Liver (tissue), 9 donors: ENCODE measurements around the gene SHF. TPM values are rescaled to one million over a fixed set of nuclear protein-coding genes. Genes with fewer than 3 reads are reported as not detected.

Source experiments
- DNase-seq: peaks from one replicate; pipeline ENCODE4 v3.0.0-alpha.2; 2017; ENCODE audit warnings: low spot score
- H3K27ac ChIP-seq, 2 donors: one replicate each; pipeline ENCODE4 v1.7.0; 2013; ENCODE audit warnings: inconsistent platforms in 2 of 2, low read length in 2 of 2, control low read depth in 1 of 2, low read depth in 1 of 2, mild to moderate bottlenecking in 1 of 2
- H3K27me3 ChIP-seq, 4 donors: one replicate each; pipeline versions ENCODE4 v1.6.1 to v1.7.0; 2013; ENCODE audit warnings: low read length in 3 of 4, inconsistent platforms in 1 of 4, mild to moderate bottlenecking in 1 of 4, moderate library complexity in 1 of 4; ENCODE audit not compliant: control insufficient read depth in 4 of 4, insufficient read depth in 4 of 4
- H3K36me3 ChIP-seq, 4 donors: one replicate each; pipeline versions ENCODE4 v1.6.1 to v1.7.0; 2013; ENCODE audit warnings: low read length in 3 of 4, mild to moderate bottlenecking in 3 of 4, low read depth in 1 of 4, moderate library complexity in 1 of 4; ENCODE audit not compliant: control insufficient read depth in 4 of 4, insufficient read depth in 3 of 4
- H3K4me1 ChIP-seq, 4 donors: one replicate each; pipeline versions ENCODE4 v1.6.1 to v1.7.0; 2013; ENCODE audit warnings: low read length in 3 of 4, mild to moderate bottlenecking in 3 of 4, moderate library complexity in 1 of 4; ENCODE audit not compliant: control insufficient read depth in 4 of 4, insufficient read depth in 4 of 4
- H3K4me3 ChIP-seq, 3 donors: one replicate each; pipeline versions ENCODE4 v1.6.1 to v1.7.0; 2013; ENCODE audit warnings: low read length in 3 of 3, control low read depth in 1 of 3, low read depth in 1 of 3, mild to moderate bottlenecking in 1 of 3
- H3K9ac ChIP-seq, 2 donors: one replicate each; pipeline ENCODE4 v1.7.0; 2013; ENCODE audit warnings: low read length in 2 of 2, mild to moderate bottlenecking in 2 of 2, moderate library complexity in 2 of 2, control low read depth in 1 of 2, low read depth in 1 of 2
- H3K9me3 ChIP-seq, 4 donors: one replicate each; pipeline versions ENCODE4 v1.6.1 to v1.7.0; 2013; ENCODE audit warnings: low read length in 3 of 4; ENCODE audit not compliant: control insufficient read depth in 4 of 4
- FOXA1 ChIP-seq: IDR thresholded peaks from 2 replicates; pipeline ENCODE4 v1.6.1; 2016; ENCODE audit warnings: antibody characterized with exemption
- GABPA ChIP-seq, 2 donors: IDR thresholded peaks in 1 of 2; conservative IDR thresholded peaks in 1 of 2; 2 replicates each; pipeline ENCODE4 v1.6.1; 2016; ENCODE audit warnings: antibody characterized with exemption in 2 of 2, mild to moderate bottlenecking in 1 of 2, moderate library complexity in 1 of 2
- NR2F2 ChIP-seq: IDR thresholded peaks from 2 replicates; pipeline ENCODE4 v1.6.1; 2016; ENCODE audit warnings: antibody characterized with exemption
- SP1 ChIP-seq: IDR thresholded peaks from 2 replicates; pipeline ENCODE4 v1.6.1; 2018; ENCODE audit warnings: antibody characterized with exemption, mild to moderate bottlenecking
- YY1 ChIP-seq: IDR thresholded peaks from 2 replicates; pipeline ENCODE4 v1.6.1; 2016; ENCODE audit warnings: antibody characterized with exemption, mild to moderate bottlenecking
- WGBS: extraction: QIAGEN DNeasy Blood & Tissue Kit; methylation state at CpG from one replicate; pipeline ENCODE4 v1.1.7; 2013; 5-methylcytosine and 5-hydroxymethylcytosine counted together
- polyA plus RNA-seq, 2 donors: library from polyadenylated mRNA; stranded (reverse) in 1 of 2; unstranded in 1 of 2; fragments of 200-250 nt in 1 of 2; fragments of >200 nt in 1 of 2; fragmentation: Nextera tagmentation in 1 of 2; extraction: Ambion mirVana in 1 of 2; gene quantifications; one replicate each; pipeline versions ENCODE4 v1.2.1 to v1.2.3, GENCODE V29; 2013 to 2015
- total RNA-seq, 2 donors: library from RNA; depleted of rRNA; stranded (reverse); fragments of >200 nt; gene quantifications; one replicate each; pipeline ENCODE4 v1.2.3, GENCODE V29; 2014
- TF ChIP-seq, protein P1 (sequence below): fragments of 150-350 bp; IDR thresholded peaks from 2 replicates; pipeline ENCODE4 v1.5.1; 2017; ENCODE audit warnings: improper control_type of control experiment, low read depth, low read length; ENCODE audit not compliant: missing input control
- TF ChIP-seq, protein P2 (sequence below): IDR thresholded peaks from 2 replicates; pipeline ENCODE4 v1.6.1; 2016; ENCODE audit warnings: antibody characterized with exemption
- TF ChIP-seq, protein P3 (sequence below): IDR thresholded peaks from 2 replicates; pipeline ENCODE4 v1.6.1; 2016; ENCODE audit warnings: antibody characterized with exemption, mild to moderate bottlenecking
- donor health status: healthy.
- donor health status: healthy.
- donor health status: healthy.
- donor health status: healthy.
- donor health status: healthy.

Gene SHF
- total and polyA plus RNA-seq, 4 donors: 4.7 to 15.7 (median 10.1) TPM

DNA sequence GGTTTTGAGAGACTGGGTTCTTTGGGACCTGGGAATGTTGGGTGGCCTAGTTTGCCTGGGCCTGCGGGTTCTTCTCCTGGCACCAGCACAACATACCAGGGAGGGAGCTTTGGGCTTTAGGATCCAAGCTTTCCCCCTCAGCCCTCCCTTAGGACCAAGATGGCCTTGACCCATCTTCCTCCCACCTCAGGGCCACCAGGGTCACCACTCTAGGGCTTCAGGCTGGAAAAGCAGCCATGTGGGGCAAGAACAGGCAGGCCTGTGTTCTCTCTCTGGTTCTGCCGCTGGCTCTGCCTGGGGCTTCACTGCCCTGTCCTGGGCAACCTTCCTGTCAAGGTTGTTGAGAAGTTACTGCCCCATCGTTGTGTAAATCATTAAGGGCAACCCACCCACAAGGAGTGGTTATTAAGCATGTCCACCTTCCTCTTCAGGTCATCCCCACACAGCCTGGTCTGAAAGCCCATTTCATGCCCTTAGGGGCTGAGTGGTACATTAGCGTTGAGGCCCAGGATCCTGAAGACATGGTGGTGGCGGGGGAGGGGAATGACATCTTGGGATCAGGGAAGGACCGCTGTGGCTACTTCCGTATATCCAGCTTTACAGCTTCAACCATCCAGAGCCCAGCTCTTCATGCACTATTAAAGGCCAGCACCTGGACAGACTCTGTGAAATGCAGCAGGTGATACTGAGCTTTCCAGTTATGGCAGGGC lies 57.3 kb downstream of the SHF start (continued):
- TF ChIP-seq, protein P1, sequence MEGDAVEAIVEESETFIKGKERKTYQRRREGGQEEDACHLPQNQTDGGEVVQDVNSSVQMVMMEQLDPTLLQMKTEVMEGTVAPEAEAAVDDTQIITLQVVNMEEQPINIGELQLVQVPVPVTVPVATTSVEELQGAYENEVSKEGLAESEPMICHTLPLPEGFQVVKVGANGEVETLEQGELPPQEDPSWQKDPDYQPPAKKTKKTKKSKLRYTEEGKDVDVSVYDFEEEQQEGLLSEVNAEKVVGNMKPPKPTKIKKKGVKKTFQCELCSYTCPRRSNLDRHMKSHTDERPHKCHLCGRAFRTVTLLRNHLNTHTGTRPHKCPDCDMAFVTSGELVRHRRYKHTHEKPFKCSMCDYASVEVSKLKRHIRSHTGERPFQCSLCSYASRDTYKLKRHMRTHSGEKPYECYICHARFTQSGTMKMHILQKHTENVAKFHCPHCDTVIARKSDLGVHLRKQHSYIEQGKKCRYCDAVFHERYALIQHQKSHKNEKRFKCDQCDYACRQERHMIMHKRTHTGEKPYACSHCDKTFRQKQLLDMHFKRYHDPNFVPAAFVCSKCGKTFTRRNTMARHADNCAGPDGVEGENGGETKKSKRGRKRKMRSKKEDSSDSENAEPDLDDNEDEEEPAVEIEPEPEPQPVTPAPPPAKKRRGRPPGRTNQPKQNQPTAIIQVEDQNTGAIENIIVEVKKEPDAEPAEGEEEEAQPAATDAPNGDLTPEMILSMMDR: no peak
- TF ChIP-seq FOXA1: no peak
- TF ChIP-seq GABPA (IDR thresholded peaks at IDR 0.05 in 1 of 2, conservative IDR thresholded peaks at IDR 0.05 in 1 of 2): no peak

DNA sequence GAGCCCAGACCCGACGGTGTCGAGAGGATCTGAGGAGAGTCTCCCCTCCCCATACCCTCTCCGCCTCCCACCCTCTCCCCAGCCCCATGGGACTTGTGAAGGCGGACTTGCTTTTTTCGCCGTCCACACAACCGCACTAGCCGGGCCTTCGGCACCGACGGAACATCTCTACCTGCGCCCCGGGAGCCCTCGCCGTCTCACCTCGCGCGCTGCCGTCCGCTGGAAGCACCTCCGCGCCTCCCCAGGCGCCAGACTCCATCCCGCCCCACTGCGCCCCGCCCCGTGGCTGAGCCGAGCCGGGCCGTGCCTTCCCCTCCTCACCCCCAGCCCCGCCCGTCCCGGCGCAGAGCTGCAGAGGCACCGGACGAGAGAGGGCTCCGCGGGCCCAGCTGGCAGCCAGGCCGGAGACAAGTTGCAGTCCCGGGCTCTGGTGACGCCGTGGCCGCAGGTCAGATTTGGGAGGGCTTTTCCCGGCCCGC lies 58.1 kb downstream of the SHF start, which contains the start of the genes DUOX1 and DUOXA1:
DUOX1 (plus strand) TSS at position 344 of the 479 bp plus-strand sequence. CDS start 1,973 bp downstream, outside the sequence.
DUOXA1 (minus strand) TSS at position 229 of the 479 bp plus-strand sequence. CDS start 6,865 bp downstream, outside the sequence.
- no peak within 1 kb of the TSS for H3K9ac ChIP-seq
- WGBS: 15% methylated on average over 46 of the region's 46 CpGs
- H3K4me3 ChIP-seq: peak within 1 kb of the TSS in 1 of 3 donors; percentile 4
- H3K27ac ChIP-seq: no peak within 1 kb of the TSS
- H3K9me3 ChIP-seq: no peaks in the 10 kb centered on the region
- no peak for DNase-seq
- TF ChIP-seq, protein P2, sequence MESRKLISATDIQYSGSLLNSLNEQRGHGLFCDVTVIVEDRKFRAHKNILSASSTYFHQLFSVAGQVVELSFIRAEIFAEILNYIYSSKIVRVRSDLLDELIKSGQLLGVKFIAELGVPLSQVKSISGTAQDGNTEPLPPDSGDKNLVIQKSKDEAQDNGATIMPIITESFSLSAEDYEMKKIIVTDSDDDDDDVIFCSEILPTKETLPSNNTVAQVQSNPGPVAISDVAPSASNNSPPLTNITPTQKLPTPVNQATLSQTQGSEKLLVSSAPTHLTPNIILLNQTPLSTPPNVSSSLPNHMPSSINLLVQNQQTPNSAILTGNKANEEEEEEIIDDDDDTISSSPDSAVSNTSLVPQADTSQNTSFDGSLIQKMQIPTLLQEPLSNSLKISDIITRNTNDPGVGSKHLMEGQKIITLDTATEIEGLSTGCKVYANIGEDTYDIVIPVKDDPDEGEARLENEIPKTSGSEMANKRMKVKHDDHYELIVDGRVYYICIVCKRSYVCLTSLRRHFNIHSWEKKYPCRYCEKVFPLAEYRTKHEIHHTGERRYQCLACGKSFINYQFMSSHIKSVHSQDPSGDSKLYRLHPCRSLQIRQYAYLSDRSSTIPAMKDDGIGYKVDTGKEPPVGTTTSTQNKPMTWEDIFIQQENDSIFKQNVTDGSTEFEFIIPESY: no peak
- TF ChIP-seq FOXA1 (no peak), SP1 (no peak), NR2F2 (no peak), GABPA (IDR thresholded peaks at IDR 0.05 in 1 of 2, conservative IDR thresholded peaks at IDR 0.05 in 1 of 2) (no peak), YY1 (no peak)
- TF ChIP-seq, protein P1: no peak
- TF ChIP-seq, protein P3, sequence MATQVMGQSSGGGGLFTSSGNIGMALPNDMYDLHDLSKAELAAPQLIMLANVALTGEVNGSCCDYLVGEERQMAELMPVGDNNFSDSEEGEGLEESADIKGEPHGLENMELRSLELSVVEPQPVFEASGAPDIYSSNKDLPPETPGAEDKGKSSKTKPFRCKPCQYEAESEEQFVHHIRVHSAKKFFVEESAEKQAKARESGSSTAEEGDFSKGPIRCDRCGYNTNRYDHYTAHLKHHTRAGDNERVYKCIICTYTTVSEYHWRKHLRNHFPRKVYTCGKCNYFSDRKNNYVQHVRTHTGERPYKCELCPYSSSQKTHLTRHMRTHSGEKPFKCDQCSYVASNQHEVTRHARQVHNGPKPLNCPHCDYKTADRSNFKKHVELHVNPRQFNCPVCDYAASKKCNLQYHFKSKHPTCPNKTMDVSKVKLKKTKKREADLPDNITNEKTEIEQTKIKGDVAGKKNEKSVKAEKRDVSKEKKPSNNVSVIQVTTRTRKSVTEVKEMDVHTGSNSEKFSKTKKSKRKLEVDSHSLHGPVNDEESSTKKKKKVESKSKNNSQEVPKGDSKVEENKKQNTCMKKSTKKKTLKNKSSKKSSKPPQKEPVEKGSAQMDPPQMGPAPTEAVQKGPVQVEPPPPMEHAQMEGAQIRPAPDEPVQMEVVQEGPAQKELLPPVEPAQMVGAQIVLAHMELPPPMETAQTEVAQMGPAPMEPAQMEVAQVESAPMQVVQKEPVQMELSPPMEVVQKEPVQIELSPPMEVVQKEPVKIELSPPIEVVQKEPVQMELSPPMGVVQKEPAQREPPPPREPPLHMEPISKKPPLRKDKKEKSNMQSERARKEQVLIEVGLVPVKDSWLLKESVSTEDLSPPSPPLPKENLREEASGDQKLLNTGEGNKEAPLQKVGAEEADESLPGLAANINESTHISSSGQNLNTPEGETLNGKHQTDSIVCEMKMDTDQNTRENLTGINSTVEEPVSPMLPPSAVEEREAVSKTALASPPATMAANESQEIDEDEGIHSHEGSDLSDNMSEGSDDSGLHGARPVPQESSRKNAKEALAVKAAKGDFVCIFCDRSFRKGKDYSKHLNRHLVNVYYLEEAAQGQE: no peak
- H3K36me3 ChIP-seq: no peaks in the 10 kb centered on the region
- peaks cover 0 to 12% (median 3%) of the 10 kb centered on the region in 4 donors for H3K27me3 ChIP-seq
- peaks cover 0 to 3% (median under 1%) of the 10 kb centered on the region in 4 donors for H3K4me1 ChIP-seq
